Esophagus squamous epithelium (tissue), 5 donors: ENCODE data around the gene PRRG2. TPM values are rescaled to one million over a fixed set of nuclear protein-coding genes. Genes with fewer than 3 reads are reported as not detected.

Experiments
- DNase-seq: peaks from one replicate; lab custom pipeline; 2025; lab: John Stamatoyannopoulos, UW
- H3K27ac ChIP-seq, 4 donors: fragments of 200-600 bp; sonication (generic); one replicate each; pipeline ENCODE4 v1.5.1; 2016 to 2019; ENCODE audit warnings: mild to moderate bottlenecking in 1 of 4
- H3K27me3 ChIP-seq, 4 donors: fragments of 200-600 bp; sonication (generic); 1 replicate in 3 of 4; 2 replicates in 1 of 4; pipeline versions ENCODE4 v1.5.1 to v1.6.0; 2017 to 2021; ENCODE audit warnings: antibody characterized with exemption in 1 of 4
- H3K36me3 ChIP-seq, 3 donors: fragments of 200-600 bp; sonication (generic); one replicate each; pipeline ENCODE4 v1.5.1; 2016 to 2019
- H3K4me1 ChIP-seq, 3 donors: fragments of 200-600 bp; sonication (generic); one replicate each; pipeline ENCODE4 v1.5.1; 2017 to 2019
- H3K4me3 ChIP-seq, 4 donors: fragments of 200-600 bp; sonication (generic); 1 replicate in 3 of 4; 2 replicates in 1 of 4; pipeline ENCODE4 v1.5.1; 2016 to 2019; ENCODE audit warnings: mild to moderate bottlenecking in 2 of 4, moderate library complexity in 1 of 4
- H3K9me3 ChIP-seq, 3 donors: fragments of 200-600 bp; sonication (generic); one replicate each; pipeline ENCODE4 v1.5.1; 2016 to 2019
- POLR2A ChIP-seq, 4 donors: fragments of 450-650 bp; IDR thresholded peaks; one replicate each; pipeline ENCODE4 v1.6.1; 2017; ENCODE audit warnings: antibody characterized with exemption in 4 of 4, mild to moderate bottlenecking in 4 of 4, moderate library complexity in 3 of 4
- WGBS, 2 donors: methylation state at CpG; one replicate each; pipeline ENCODE4 v1.1.5; 2018; 5-methylcytosine and 5-hydroxymethylcytosine counted together
- intact Hi-C: fragments of 100-400 bp; cut with DNase I; formaldehyde crosslinking; loops from one replicate; pipeline ENCODE4 v1.15.0; 2022
- total RNA-seq, 4 donors: library from RNA; depleted of rRNA; stranded (reverse); fragments of >200 nt; gene quantifications; one replicate each; pipeline ENCODE4 v1.1.0, GENCODE V29; 2016
- TF ChIP-seq, protein P1 (sequence below), 6 experiments: fragments of 450-650 bp in 4 of 6; fragments of 200-600 bp in 2 of 6; sonication (generic) in 2 of 6; IDR thresholded peaks; one replicate each; pipeline ENCODE4 v1.5.1; 2016 to 2019; ENCODE audit warnings: antibody characterized with exemption in 6 of 6, mild to moderate bottlenecking in 4 of 6, moderate library complexity in 4 of 6
- donor health status: DM: yes; HTN: yes; CAD: no.

The PRRG2 gene
- total RNA-seq, 4 donors from 2014 or later: 7.7 to 19.8 (median 8.8) TPM

DNA sequence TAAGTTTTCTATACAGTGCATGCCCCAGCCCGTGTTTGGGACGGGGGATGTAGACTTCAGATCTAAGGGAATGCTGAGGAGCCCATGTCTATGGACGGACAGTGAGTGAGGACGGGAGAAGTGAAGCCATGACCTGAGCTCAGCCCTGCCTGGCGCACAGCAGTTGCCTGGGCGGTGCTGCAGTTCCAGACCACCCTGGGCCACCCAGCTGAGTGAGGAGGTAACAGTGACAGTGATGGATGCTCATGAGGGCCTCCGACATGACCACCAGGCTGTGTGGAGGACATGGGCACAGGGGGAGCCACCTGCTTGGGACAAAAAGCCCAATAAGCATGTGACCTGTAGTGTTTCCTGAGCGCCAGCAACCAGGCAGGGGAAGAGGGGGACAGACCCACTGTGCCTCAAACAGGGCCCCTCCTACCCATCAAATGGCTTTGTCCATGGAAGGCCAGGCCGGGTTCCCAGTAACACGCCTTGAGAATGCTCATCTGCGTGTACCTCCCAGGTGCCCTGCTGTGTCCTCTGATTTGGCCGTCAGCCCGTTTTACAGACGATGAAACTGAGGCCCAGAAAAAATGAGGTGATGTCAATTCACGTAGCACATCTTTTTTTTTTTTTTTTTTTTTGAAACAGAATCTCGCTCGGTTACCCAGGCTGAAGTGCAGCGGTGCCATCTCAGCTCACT lies 23.3 kb upstream of the PRRG2 start:
- intact Hi-C loops: no loop called here
- no peaks in the 10 kb centered on the region for H3K9me3 ChIP-seq
- peaks cover 14 to 65% (median 15%) of the 10 kb centered on the region in 3 donors for H3K4me1 ChIP-seq
- H3K27me3 ChIP-seq: no peaks in the 10 kb centered on the region
- peaks cover 17 to 69% (median 21%) of the 10 kb centered on the region in 3 donors for H3K36me3 ChIP-seq
- DNase-seq: no peak
- no peak overlapping the region for H3K27ac ChIP-seq
- WGBS, 2 donors: 89 to 91% methylated on average over 17 to 18 of the region's 18 CpGs
- TF ChIP-seq, protein P1, sequence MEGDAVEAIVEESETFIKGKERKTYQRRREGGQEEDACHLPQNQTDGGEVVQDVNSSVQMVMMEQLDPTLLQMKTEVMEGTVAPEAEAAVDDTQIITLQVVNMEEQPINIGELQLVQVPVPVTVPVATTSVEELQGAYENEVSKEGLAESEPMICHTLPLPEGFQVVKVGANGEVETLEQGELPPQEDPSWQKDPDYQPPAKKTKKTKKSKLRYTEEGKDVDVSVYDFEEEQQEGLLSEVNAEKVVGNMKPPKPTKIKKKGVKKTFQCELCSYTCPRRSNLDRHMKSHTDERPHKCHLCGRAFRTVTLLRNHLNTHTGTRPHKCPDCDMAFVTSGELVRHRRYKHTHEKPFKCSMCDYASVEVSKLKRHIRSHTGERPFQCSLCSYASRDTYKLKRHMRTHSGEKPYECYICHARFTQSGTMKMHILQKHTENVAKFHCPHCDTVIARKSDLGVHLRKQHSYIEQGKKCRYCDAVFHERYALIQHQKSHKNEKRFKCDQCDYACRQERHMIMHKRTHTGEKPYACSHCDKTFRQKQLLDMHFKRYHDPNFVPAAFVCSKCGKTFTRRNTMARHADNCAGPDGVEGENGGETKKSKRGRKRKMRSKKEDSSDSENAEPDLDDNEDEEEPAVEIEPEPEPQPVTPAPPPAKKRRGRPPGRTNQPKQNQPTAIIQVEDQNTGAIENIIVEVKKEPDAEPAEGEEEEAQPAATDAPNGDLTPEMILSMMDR (IDR thresholded peaks at IDR 0.05): no peak
- TF ChIP-seq POLR2A (IDR thresholded peaks at IDR 0.05): no peak
- no peak overlapping the region for H3K4me3 ChIP-seq

DNA sequence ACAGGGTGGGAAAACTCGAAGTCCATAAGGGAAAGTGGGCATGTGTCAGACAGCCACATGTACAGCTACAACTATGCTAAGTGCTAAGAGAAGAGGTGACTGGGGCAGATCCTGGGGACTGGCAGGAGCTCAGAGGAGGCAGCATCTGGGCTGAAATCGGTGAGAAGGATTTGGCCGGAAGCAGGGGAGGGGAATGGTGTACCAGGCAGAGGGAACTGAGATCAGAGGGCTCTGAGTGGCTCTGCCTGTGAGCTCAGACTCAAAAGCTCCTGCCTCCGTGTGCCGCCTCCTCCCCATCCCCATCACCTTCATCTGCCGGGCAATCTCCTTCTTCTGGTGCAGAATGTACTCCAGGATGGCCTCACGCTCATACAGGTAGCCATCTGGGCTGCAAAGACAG lies 22.5 kb upstream of the PRRG2 start:
- TF ChIP-seq POLR2A (IDR thresholded peaks at IDR 0.05): no peak
- TF ChIP-seq, protein P1 (IDR thresholded peaks at IDR 0.05): no peak
- Histone ChIP-seq H3K4me3 (no peak overlapping the region), H3K36me3 (peaks cover 17 to 69% (median 21%) of the 10 kb centered on the region in 3 donors), H3K9me3 (no peaks in the 10 kb centered on the region), H3K4me1 (peaks cover 12 to 57% (median 12%) of the 10 kb centered on the region in 3 donors), H3K27ac (peak overlapping the region in 1 of 4 donors; percentile 9), H3K27me3 (no peaks in the 10 kb centered on the region)
- intact Hi-C loops: no loop called here
- WGBS, 2 donors: 78% methylated on average over 6 to 7 of the region's 7 CpGs
- DNase-seq: no peak

DNA sequence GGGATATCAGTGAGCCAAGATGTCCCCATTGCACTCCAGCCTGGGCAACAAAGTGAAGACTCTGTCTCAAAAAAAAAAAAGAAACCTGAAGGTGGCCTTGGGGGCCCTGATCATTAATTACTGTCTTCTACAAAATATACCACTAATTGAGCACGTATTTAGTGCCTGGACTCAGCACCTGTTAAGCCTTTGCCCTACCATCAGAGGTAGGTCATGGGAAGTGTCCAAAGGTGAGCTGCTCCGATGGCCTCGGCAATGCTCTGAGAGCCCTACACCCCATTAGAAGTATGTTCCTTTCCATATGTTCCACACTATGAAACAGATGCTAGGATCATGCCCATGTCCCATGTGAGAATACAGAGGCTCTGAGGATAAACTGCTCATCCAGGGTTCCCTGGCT lies 21.7 kb upstream of the PRRG2 start:
- Histone ChIP-seq H3K27ac (no peak overlapping the region), H3K9me3 (no peaks in the 10 kb centered on the region), H3K4me1 (peaks cover 4 to 49% (median 5%) of the 10 kb centered on the region in 3 donors), H3K4me3 (no peak overlapping the region), H3K27me3 (no peaks in the 10 kb centered on the region), H3K36me3 (peaks cover 17 to 69% (median 21%) of the 10 kb centered on the region in 3 donors)
- TF ChIP-seq, protein P1 (IDR thresholded peaks at IDR 0.05): no peak
- TF ChIP-seq POLR2A (IDR thresholded peaks at IDR 0.05): no peak
- intact Hi-C loops: no loop called here
- DNase-seq: no peak
- 80 to 85% methylated on average over 3 of the region's 3 CpGs for WGBS, 2 donors

DNA sequence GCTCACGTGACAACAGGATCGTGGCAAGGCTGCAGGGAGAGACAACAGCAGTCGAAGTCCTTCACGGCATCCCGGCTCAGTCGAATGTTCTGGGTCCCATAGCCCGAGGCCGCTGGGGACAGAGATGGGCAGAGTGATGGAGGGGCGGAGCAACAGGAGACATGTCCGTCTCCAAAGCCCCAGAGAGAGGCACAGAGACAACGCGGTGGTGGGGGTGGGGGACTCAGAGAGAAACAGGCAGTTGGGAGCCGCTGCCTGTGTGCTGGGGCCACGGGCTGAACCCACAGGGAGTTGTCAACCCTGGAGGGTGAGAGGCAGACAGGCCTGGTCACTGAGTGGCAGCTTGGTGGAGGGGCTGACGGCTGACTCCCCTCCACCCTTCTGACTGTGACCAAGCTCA lies 21.2 kb upstream of the PRRG2 start:
- H3K4me1 ChIP-seq: peaks cover 0 to 49% (median 3%) of the 10 kb centered on the region in 3 donors
- no peak for TF ChIP-seq POLR2A (IDR thresholded peaks at IDR 0.05)
- TF ChIP-seq, protein P1 (IDR thresholded peaks at IDR 0.05): no peak
- WGBS, 2 donors: 78 to 87% methylated on average over 4 to 13 of the region's 15 CpGs

DNA sequence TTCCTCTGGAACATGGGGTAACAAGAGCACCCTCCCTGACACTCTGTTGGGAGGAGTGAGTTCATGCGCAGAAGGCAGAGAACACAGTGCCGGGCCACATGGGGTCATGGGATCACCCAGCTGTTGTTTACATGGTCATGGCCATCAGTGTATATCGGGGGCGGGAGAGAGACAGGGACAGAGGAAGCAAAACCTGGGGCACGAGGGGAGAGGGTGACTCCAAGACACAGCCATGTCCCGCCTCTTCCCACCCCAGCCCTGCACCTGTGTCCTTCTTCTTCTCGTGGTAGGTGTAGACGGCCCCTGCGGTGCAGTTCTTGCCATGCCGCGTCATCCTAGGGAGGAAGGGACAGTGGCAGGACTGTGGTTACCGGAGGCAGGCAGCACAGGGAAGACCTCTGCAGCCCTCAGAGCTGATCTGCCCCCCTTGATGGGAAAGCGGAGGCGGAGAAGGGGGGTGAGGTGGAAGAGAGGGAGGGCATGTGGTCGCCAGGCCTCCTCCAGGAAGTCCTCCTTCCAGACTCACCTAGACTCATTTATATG lies 20.7 kb upstream of the PRRG2 start:
- Histone ChIP-seq H3K9me3 (no peaks in the 10 kb centered on the region), H3K27ac (peak overlapping the region in 3 of 4 donors; percentile 10 to 63 (median 39)), H3K27me3 (no peaks in the 10 kb centered on the region), H3K4me3 (peak overlapping the region in 1 of 4 donors; percentile 6), H3K36me3 (peaks cover 17 to 61% (median 21%) of the 10 kb centered on the region in 3 donors), H3K4me1 (peaks cover 0 to 49% (median 8%) of the 10 kb centered on the region in 3 donors)
- 74 to 76% methylated on average over 5 to 14 of the region's 15 CpGs for WGBS, 2 donors
- intact Hi-C loops: no loop called here
- no peak for DNase-seq
- no peak for TF ChIP-seq POLR2A (IDR thresholded peaks at IDR 0.05)
- TF ChIP-seq, protein P1 (IDR thresholded peaks at IDR 0.05): no peak

More for the DNA sequence above, 21.2 kb upstream of the PRRG2 start:
- Histone ChIP-seq H3K4me3 (no peak overlapping the region), H3K9me3 (no peaks in the 10 kb centered on the region), H3K27ac (peak overlapping the region in 2 of 4 donors; percentile 39 to 63), H3K36me3 (peaks cover 17 to 66% (median 21%) of the 10 kb centered on the region in 3 donors), H3K27me3 (no peaks in the 10 kb centered on the region)
- DNase-seq: no peak
- intact Hi-C loops: no loop called here
